ENCODE results near the gene CLEC4D. TPM values are rescaled to one million over a fixed set of nuclear protein-coding genes. Genes with fewer than 3 reads are reported as not detected.

The CLEC4D gene
- total and polyA plus RNA-seq, 4 donors = 0.61 to 39.2 (median 3.0) TPM

- H3K4me1 ChIP-seq (ENCODE audit: control insufficient read depth in 5 of 5, insufficient read depth in 5 of 5, low read length in 5 of 5) = no peaks in the 10 kb centered on the region
- TF ChIP-seq, protein P1, sequence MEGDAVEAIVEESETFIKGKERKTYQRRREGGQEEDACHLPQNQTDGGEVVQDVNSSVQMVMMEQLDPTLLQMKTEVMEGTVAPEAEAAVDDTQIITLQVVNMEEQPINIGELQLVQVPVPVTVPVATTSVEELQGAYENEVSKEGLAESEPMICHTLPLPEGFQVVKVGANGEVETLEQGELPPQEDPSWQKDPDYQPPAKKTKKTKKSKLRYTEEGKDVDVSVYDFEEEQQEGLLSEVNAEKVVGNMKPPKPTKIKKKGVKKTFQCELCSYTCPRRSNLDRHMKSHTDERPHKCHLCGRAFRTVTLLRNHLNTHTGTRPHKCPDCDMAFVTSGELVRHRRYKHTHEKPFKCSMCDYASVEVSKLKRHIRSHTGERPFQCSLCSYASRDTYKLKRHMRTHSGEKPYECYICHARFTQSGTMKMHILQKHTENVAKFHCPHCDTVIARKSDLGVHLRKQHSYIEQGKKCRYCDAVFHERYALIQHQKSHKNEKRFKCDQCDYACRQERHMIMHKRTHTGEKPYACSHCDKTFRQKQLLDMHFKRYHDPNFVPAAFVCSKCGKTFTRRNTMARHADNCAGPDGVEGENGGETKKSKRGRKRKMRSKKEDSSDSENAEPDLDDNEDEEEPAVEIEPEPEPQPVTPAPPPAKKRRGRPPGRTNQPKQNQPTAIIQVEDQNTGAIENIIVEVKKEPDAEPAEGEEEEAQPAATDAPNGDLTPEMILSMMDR (IDR thresholded peaks at IDR 0.05; ENCODE audit: control extremely low read depth, extremely low read depth) = no peak
- no peak overlapping the region for H3K9ac ChIP-seq (ENCODE audit: insufficient read depth in 1 of 2, low read length in 2 of 2)
- ATAC-seq (ENCODE audit: insufficient read depth, low FRiP score) = no peak
- H3K27ac ChIP-seq (ENCODE audit: low read depth in 1 of 2, low read length in 1 of 2) = no peak overlapping the region
- H3K36me3 ChIP-seq (ENCODE audit: control insufficient read depth in 4 of 4, insufficient read depth in 4 of 4, low read length in 4 of 4) = no peaks in the 10 kb centered on the region
- H3K4me3 ChIP-seq = no peak overlapping the region
- DNase-seq = no peak
- 77 to 97% methylated on average over 1 of the region's 1 CpG for WGBS, 2 donors
- H3K9me3 ChIP-seq (ENCODE audit: control insufficient read depth in 4 of 4, insufficient read depth in 3 of 4, low read length in 3 of 4) = peaks cover 0 to 3% (median 0%) of the 10 kb centered on the region in 4 donors
- H3K27me3 ChIP-seq (ENCODE audit: control insufficient read depth in 3 of 3, insufficient read depth in 3 of 3, low read length in 2 of 3) = no peaks in the 10 kb centered on the region
Observed at GRCh38 chr12:8471090-8471489, 42.2 kb upstream of the CLEC4D start.

GRCh38 chr12:8475508-8476203, 37.6 kb upstream of the CLEC4D start:
- Histone ChIP-seq H3K27ac (ENCODE audit: low read depth in 1 of 2, low read length in 1 of 2) (no peak overlapping the region), H3K27me3 (ENCODE audit: control insufficient read depth in 3 of 3, insufficient read depth in 3 of 3, low read length in 2 of 3) (no peaks in the 10 kb centered on the region), H3K9ac (ENCODE audit: insufficient read depth in 1 of 2, low read length in 2 of 2) (no peak overlapping the region), H3K4me1 (ENCODE audit: control insufficient read depth in 5 of 5, insufficient read depth in 5 of 5, low read length in 5 of 5) (no peaks in the 10 kb centered on the region), H3K36me3 (ENCODE audit: control insufficient read depth in 4 of 4, insufficient read depth in 4 of 4, low read length in 4 of 4) (no peaks in the 10 kb centered on the region), H3K4me3 (no peak overlapping the region), H3K9me3 (ENCODE audit: control insufficient read depth in 4 of 4, insufficient read depth in 3 of 4, low read length in 3 of 4) (no peaks in the 10 kb centered on the region)
- TF ChIP-seq, protein P1 (IDR thresholded peaks at IDR 0.05; ENCODE audit: control extremely low read depth, extremely low read depth) = no peak
- no peak for ATAC-seq (ENCODE audit: insufficient read depth, low FRiP score)
- DNase-seq = no peak

GRCh38 chr12:8482571-8483061, 30.7 kb upstream of the CLEC4D start:
- no peaks in the 10 kb centered on the region for H3K27me3 ChIP-seq (ENCODE audit: control insufficient read depth in 3 of 3, insufficient read depth in 3 of 3, low read length in 2 of 3)
- no peak overlapping the region for H3K27ac ChIP-seq (ENCODE audit: low read depth in 1 of 2, low read length in 1 of 2)
- TF ChIP-seq, protein P1 (IDR thresholded peaks at IDR 0.05; ENCODE audit: control extremely low read depth, extremely low read depth) = no peak
- 77 to 80% methylated on average over 2 of the region's 2 CpGs for WGBS, 2 donors
- peaks cover 0 to 3% (median 0%) of the 10 kb centered on the region in 5 donors for H3K4me1 ChIP-seq (ENCODE audit: control insufficient read depth in 5 of 5, insufficient read depth in 5 of 5, low read length in 5 of 5)
- H3K9ac ChIP-seq (ENCODE audit: insufficient read depth in 1 of 2, low read length in 2 of 2) = no peak overlapping the region
- peaks cover 0 to 5% (median 2%) of the 10 kb centered on the region in 4 donors for H3K9me3 ChIP-seq (ENCODE audit: control insufficient read depth in 4 of 4, insufficient read depth in 3 of 4, low read length in 3 of 4)
- DNase-seq (no peak), ATAC-seq (ENCODE audit: insufficient read depth, low FRiP score) (no peak)
- H3K36me3 ChIP-seq (ENCODE audit: control insufficient read depth in 4 of 4, insufficient read depth in 4 of 4, low read length in 4 of 4) = no peaks in the 10 kb centered on the region
- H3K4me3 ChIP-seq = no peak overlapping the region

Measured in lung (tissue), 12 donors.